ENCODE measurements around the gene MT1M.

DNA sequence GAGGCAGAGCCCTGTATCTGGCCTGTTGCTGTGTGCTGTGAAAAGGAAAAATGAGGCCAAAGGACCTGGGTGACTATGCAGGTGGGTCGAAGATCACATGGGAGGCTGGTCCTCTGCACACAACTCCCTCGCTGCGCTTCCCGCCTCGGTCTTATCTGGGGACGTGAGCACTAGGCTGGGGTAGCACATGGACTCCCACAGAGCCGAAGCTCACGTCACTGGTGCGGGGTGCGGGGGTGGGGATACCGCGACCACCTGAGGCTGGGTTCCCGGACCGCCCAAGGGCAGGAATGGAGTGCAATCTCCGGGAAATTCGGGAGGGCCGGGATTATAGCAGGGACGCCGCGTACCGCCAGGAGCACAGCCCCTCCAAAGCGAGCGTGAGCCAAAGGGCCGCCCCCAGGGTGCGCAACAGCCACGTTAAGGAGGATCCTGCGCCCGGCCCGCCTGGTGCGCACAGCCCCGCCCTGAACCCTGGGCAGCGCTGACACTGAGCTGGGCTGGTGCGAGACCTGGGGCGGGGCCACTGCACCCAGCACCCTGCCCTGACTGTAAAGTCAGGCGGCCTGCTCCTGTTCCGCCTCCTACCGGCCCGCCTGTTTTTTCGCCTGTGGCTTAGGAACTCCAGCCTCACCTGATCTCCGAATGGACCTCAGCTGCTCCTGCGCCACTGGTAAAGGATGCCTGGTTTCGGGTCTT lies 10.8 kb downstream of the MT1M start:
- TF ChIP-seq EP300 (IDR thresholded peaks at IDR 0.05; ENCODE audit: low read depth) (peak; percentile 69), POLR2AphosphoS5 (IDR thresholded peaks at IDR 0.05) (peak in 2 of 3 donors; percentile 44 to 49), POLR2A (IDR thresholded peaks at IDR 0.05) (peak; percentile 51)
- TF ChIP-seq, protein P1, sequence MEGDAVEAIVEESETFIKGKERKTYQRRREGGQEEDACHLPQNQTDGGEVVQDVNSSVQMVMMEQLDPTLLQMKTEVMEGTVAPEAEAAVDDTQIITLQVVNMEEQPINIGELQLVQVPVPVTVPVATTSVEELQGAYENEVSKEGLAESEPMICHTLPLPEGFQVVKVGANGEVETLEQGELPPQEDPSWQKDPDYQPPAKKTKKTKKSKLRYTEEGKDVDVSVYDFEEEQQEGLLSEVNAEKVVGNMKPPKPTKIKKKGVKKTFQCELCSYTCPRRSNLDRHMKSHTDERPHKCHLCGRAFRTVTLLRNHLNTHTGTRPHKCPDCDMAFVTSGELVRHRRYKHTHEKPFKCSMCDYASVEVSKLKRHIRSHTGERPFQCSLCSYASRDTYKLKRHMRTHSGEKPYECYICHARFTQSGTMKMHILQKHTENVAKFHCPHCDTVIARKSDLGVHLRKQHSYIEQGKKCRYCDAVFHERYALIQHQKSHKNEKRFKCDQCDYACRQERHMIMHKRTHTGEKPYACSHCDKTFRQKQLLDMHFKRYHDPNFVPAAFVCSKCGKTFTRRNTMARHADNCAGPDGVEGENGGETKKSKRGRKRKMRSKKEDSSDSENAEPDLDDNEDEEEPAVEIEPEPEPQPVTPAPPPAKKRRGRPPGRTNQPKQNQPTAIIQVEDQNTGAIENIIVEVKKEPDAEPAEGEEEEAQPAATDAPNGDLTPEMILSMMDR (IDR thresholded peaks at IDR 0.05): peak; percentile 38 to 62 (median 43)
